KG1 (cell line): ENCODE measurements around the gene VPS9D1.
A peak's percentile ranks its signal among the peaks of the same experiment; 100 is the strongest.

ENCODE experiments used
- DNase-seq: peaks from one replicate; lab custom pipeline; 2025; lab: John Stamatoyannopoulos, UW

The VPS9D1 gene

GRCh38 chr16:89732918-89733242 lies 12.2 kb upstream of the VPS9D1 start:
- DNase-seq: no peak

- no peak for DNase-seq
These were observed 11.6 kb upstream of the VPS9D1 start for GRCh38 chr16:89732142-89732917.

GRCh38 chr16:89730610-89731234 lies 10.0 kb upstream of the VPS9D1 start:
- DNase-seq: no peak

GRCh38 chr16:89729863-89730593 lies 9.3 kb upstream of the VPS9D1 start:
- DNase-seq: no peak

- DNase-seq: no peak
These were observed 8.6 kb upstream of the VPS9D1 start for GRCh38 chr16:89729293-89729692.

GRCh38 chr16:89727406-89728120 lies 6.9 kb upstream of the VPS9D1 start:
- DNase-seq: no peak

GRCh38 chr16:89723279-89724250 lies 2.9 kb upstream of the VPS9D1 start:
- DNase-seq: no peak

GRCh38 chr16:89722392-89723278 lies 1.9 kb upstream of the VPS9D1 start:
- DNase-seq: peak; percentile 39

GRCh38 chr16:89721546-89722391 lies 1.1 kb upstream of the VPS9D1 start:
- DNase-seq: peak; percentile 83

- peak; percentile 40 for DNase-seq
These were observed 216 bp downstream of the VPS9D1 start for GRCh38 chr16:89720551-89720812.

- DNase-seq: no peak
These were observed 2.8 kb downstream of the VPS9D1 start for GRCh38 chr16:89717688-89718505.

GRCh38 chr16:89716916-89717687 lies 3.6 kb downstream of the VPS9D1 start:
- no peak for DNase-seq

- no peak for DNase-seq
These were observed 4.2 kb downstream of the VPS9D1 start for GRCh38 chr16:89716493-89716892.

GRCh38 chr16:89712274-89712781 lies 8.4 kb downstream of the VPS9D1 start:
- DNase-seq: no peak

GRCh38 chr16:89711601-89712273 lies 9.0 kb downstream of the VPS9D1 start:
- DNase-seq: peak; percentile 49

- no peak for DNase-seq
These were observed 9.8 kb downstream of the VPS9D1 start for GRCh38 chr16:89710709-89711564.
